Fibroblast of skin of scalp (primary cell): Measurements from ENCODE around the gene LMOD2.

Experiments
- DNase-seq: peaks from one replicate; pipeline ENCODE4 v3.0.0-alpha.2; 2013

LMOD2 gene

DNA sequence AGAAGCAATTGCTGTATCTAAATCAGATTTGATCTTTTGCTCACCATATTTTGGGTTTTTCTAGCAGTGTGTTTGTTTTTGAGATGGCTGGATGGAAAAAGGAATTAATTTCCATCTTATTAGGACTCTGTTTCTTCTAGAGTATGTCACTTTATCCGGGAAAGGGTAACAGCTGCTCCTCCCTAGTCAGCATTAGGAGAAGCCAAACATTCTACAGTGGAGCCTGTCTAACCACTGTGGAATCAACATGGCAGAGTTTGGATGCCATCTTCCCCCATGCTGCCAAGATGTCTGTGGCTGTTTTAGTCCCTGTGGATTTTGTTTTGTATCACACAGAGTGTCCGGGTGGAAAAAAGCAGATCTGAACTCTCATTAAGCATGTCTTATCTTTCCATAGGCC lies 16.0 kb upstream of the LMOD2 start:
- DNase-seq, result no peak

DNA sequence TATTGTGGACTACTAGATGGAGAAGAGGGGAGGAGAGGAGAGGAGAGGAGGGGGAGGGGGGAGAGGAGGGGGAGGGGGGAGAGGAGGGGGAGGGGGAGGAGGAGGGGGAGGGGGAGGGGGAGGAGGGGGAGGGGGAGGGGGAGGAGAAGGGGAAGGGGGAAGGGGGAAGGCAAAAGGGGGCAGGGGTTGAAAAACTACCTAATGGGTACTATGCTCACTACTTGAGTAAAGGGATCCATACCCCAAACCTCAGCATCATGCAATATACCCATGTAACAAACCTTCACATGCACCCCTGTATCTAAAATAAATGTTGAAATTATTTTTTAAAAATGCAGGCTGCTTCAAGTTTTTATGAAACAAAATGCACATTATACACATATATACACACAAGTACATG lies 15.1 kb upstream of the LMOD2 start:
- DNase-seq, result no peak

DNA sequence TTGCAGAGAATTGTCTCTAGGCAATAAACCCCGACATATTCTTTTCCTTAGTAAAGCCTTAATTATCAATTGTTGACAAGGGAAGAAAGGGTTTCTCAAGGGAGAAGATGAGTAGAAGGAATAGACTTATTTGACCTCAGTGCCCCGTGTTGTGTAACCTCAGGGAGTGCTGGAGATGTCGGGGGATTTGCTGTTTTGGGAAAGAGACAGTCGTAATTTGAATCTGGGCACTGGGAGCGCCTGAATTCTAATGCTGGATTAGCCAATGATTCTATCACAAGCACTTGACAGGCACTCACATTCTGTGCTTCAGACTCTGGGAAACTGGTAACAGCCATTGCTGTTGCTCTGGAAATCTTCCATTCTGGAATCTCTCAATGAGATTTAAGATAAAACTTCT lies 13.8 kb upstream of the LMOD2 start:
- no peak for DNase-seq

DNA sequence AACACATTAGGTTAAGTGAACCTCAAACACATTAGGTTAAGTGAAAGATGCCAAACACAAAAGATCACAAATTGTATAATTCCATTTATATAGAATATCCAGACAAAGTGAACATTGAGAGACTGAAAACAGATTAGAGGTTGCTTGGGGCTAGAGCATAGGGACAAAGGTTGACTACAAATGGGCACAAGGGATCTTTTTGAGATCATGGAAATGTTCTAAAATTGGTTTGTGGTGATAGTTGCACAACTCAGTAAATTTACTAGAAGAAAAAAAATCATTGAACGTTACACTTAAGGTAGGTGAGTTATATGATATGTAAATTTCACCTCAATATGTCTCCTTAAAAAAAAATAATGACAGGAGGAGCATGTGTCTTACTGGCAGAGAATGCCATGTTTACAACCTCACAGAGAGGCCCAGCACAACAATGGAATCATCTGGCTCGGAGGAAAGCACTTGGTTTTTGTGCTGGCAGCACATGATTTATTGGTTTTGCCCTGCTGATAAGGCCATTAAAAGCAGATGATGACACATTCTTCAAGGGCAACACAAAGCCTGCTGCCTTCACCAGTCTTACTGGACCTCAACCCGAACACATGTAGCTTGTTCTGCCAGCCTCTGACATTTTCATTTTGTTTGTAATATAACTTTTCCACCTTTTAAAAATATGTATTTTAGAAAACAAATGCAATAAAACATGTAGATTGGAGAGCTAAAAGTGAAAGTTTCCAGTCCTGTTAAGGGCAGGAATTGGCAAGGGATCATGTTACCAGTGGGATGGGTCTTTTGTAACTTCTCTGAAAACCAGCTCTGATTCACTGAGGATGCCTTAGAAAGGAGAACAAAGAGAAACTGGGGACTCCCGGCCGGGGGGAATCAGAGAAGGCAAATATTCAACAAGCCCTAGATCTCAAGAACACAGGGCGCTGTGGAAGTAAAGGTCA lies 11.9 kb upstream of the LMOD2 start:
- DNase-seq, result peak; percentile 50

DNA sequence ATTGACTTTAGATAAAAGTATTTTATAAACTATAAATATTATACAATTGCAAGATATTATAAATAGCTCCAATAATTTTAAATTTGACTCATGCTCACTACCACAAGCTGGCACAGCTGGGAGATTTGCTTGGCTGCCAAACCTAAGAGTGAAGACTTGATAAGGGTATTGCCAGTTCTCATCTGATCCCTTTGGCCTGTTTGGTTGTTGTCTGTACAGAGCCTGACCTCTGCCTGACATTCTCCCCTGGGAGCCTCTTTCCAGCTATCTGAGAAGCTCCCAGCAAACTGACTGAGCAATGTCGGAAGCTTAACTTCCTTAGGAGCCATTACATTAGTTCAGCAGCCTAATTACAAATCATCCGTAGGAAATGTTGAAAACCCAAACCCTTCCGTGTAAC lies 10.2 kb upstream of the LMOD2 start:
- DNase-seq, result no peak

DNA sequence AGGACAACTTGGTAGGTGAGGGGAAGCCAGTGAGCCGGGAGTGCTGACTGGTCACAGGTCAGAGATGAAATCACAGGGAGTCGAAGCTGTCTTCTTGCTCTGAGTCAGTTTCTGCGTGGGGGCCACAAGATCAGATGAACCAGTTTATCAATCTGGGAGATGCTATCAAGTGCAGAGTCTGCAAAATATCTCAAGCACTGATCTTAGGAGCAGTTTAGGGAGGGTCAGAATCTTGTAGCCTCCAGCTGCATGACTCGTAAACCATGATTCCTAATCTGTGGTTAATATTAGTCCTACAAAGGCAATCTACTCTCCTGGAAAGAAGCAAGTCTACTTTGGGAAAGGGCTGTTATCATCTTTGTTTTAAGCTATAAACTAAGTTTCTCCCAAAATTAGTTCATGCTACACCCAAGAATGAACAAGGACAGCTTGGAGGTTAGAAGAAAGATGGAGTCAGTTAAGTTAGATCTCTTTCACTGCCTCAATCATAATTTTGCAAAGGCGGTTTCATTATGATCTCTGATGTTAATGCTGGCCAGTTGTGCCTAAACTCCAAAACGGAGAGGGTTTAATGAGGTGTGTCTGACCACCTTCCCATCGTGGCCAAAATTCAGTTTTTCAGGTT lies 8.4 kb upstream of the LMOD2 start:
- DNase-seq, result no peak

DNA sequence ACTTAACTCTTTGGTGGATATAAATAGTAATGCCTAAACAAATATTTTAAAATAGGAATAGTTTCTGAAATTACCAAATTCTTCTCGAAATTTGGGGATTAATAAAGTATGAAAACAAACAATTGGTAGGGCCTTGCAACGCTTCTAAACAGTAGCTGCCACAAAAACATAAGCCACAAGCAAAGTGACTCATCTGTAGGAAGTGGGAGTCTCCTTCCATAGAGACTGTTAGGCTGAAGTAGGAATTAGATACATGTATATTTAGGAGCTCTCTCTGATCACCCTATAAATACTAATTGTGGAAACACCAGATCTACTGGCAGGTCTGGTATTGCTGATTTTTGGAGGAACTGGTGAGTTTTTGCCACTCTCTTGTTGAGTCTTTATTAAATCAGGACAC lies 5.7 kb upstream of the LMOD2 start:
- DNase-seq, result no peak

DNA sequence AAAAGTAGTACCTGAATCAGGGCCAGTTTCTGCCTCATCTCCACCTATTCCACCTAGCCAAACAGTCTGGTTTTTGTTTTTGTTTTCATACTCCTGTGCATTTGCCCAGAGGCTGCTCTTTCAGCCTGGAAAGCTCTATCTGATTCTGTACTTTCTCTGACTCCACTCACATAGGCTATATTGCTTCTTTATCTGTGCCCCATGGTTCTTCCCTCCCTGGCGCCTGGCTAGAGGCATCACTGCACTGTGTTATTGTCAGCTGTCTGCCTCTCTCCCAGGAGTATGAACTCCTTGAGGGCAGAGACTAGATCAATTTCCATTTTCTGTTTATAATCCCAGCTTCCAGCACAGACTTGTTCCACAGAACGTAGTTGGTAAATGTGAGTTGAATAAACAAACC lies 5.1 kb upstream of the LMOD2 start:
- DNase-seq, result no peak

DNA sequence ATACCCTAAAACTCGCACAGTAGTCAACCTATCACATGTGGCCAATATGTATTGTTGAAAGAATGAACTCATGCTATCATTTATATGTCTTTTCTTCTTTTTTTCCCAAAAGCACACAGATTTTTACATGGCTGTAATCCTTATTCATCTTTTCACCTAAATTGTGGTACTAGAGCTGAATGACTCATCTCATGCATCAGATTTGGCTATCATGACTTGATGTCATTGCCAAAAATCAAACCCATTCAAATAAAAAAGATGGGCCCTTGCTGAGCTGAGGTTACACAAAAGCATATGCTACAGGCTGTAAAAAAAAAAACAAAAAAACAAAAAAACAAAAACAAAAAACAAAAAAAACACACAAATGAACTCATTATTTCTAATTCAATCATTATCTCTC lies 3.3 kb upstream of the LMOD2 start:
- no peak for DNase-seq

DNA sequence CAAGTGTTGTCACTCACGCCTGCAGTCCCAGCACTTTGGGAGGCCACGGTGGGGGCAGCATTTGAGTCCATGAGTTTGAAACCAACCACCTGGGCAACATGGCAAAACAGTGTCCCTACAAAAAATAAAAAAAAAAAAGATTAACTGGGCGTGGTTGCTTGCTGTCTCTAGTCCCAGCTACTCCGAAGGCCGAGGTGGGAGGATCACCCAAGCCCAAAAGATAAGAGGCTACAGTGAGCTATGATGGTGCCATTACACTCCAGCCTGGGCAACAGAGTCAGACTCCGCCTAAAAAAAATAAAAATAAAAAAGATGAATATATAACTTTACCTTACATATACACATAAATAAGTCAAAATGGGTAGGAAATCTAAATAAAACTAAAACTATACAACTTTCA lies 2.5 kb upstream of the LMOD2 start:
- DNase-seq, result no peak

DNA sequence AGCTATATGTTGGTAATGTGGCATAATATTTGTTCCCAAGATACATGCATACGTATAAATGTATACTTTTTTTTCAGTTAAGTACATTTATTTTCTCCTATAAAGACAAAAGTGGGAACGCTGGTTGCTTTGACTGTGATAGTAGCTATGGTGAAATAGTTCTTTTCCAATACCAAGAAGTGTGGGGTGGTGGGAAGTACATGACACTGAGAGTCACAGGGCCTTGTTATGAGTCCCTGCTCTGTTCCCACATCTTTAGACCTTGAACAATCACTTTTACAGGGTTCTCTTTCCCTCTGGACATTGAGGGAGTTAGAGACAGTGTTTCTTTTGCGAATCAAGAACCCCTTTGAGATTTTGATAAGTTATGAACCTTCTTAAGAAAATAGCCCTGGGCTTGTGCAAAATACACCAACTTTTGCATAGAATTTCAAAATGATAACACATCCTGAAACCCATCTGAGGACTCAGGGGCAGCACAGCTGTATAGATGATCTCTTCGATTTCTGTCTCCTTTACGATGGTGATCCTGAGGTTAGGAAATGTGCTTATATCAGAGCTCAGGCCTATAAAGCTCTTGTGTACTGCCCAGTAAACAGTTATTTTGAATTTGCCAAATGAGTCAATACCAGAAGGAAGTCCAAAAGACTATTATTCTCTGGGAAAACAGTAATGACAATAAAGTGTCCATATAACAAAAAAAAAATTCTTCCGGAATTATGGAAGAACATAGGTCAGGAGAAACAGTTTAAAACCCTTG lies 1.1 kb downstream of the LMOD2 start:
- DNase-seq, result no peak

DNA sequence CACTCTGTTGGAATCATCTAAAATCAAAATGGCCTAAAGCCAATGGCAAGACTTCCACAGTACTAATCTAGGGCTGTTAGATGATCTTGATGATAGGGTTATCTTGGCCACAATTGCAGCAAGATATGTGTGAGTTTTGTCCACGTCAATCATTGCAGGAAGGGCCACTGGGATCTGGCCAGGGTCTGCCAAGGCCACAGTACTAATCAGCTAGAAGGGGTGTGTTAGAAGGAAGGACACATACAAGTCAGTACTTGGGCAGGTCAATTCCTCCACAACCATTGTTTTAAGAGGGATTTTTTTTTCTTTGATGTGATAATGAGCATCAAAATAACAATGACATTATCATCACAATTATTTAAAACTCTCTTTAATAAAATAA lies 1.6 kb downstream of the LMOD2 start:
- no peak for DNase-seq

DNA sequence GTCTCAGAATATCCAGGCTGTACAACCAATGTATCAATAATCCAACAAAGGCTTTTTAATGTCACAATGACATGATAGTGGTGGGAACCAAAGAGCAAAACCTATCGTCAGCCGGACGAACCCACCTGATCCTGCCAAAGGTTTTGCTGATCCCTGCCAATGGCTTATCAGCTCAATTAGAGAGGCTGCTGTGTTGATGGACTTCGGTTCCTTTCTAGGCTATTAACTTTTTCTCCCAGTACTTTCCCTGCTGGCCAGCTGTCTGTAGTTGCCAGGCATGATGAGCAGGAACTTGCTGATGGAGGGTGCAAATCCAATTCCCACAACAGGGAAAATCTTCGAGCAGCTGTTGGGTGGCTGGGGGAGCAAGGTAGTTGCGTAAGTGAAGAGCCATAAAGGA lies 2.4 kb downstream of the LMOD2 start:
- no peak for DNase-seq

DNA sequence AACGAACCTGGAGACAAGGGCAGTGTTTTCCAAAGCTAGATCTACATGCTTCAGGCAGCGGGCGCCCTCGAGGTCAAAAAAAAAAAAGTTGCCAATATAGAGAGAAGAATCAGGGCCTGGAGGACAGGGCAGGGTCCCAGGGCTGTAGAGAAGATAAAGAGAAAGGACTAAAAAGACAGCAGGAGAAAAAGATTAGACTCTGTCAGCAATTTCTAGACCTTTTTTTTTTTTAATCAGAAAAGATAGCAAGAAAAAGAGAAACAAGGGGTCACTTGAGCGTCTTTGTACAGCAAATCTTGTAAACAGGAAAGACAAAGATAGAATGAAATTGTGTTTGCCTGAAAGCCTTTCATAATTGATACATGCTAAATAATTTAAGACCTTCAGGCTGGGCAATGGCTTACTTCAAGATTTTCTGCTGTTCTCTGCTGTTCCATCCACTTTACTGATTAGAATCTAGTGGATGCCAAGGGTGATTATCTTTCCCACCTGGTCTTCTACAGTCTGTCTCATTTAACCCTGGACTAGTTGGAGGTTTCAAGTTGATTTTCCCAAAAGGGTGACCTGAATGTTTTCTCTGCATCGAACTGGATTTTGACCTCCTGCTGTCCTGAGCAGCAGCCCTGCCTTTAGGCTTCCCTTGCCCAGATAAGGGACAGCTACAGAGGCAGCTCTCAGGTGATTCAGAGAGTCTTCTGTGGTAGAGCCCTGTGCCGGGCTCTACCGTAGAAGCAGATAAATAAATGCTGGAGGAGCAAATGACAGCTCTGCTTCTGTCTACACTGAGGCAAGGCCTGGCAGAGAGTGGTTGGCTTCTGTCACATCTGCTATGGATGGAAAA lies 5.1 kb downstream of the LMOD2 start:
- no peak for DNase-seq

DNA sequence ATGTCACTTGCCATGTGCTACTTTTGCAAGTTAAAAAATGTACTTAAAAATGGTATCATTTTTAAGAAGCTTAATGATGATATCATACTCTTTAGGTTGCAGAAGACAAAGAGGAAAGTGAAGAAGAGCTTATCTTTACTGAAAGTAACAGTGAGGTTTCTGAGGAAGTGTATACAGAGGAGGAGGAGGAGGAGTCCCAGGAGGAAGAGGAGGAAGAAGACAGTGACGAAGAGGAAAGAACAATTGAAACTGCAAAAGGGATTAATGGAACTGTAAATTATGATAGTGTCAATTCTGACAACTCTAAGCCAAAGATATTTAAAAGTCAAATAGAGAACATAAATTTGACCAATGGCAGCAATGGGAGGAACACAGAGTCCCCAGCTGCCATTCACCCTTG lies 6.1 kb downstream of the LMOD2 start:
- no peak for DNase-seq

DNA sequence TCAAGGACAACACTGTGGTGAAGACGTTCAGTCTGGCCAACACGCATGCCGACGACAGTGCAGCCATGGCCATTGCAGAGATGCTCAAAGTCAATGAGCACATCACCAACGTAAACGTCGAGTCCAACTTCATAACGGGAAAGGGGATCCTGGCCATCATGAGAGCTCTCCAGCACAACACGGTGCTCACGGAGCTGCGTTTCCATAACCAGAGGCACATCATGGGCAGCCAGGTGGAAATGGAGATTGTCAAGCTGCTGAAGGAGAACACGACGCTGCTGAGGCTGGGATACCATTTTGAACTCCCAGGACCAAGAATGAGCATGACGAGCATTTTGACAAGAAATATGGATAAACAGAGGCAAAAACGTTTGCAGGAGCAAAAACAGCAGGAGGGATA lies 6.6 kb downstream of the LMOD2 start:
- no peak for DNase-seq

DNA sequence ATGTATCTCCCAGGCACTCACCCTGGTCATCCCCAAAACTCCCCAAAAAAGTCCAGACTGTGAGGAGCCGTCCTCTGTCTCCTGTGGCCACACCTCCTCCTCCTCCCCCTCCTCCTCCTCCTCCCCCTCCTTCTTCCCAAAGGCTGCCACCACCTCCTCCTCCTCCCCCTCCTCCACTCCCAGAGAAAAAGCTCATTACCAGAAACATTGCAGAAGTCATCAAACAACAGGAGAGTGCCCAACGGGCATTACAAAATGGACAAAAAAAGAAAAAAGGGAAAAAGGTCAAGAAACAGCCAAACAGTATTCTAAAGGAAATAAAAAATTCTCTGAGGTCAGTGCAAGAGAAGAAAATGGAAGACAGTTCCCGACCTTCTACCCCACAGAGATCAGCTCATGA lies 7.1 kb downstream of the LMOD2 start:
- DNase-seq, result no peak

DNA sequence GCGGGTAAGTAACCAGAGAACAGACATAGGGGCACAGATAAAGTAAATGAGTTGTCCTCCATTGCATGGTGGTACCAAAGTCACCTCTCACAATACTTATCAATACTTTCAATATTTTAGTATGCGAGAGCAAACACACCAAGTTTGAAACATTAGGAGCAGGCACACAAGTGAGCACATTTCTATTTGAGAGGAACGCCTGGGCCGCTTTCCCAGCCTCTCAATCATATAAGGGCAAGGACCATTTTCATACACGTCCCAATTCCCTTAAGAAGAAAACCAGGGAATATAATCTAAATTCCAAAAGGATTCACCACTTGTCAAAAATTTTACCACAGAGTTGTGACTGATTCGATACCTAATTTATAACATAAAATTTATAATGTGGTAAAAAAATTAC lies 7.5 kb downstream of the LMOD2 start:
- no peak for DNase-seq

DNA sequence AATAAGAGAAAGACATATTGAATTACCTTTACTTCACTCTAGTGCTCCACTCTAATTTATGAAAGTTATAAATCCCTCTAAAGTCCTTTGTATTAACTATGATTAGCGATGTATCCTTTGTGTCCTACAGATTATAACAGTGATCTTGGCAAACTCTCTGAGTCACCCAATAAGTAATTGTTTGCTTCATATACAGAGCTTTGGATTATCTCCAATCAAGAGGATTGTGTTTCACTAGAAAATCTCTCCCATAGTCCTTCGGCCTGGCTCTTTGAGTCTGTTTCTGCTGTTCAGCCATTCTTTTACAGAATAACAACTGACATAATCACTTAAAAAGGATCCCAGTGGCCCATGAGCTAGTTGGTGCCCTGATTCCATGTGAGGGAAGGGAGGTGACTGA lies 9.5 kb downstream of the LMOD2 start:
- DNase-seq, result no peak

DNA sequence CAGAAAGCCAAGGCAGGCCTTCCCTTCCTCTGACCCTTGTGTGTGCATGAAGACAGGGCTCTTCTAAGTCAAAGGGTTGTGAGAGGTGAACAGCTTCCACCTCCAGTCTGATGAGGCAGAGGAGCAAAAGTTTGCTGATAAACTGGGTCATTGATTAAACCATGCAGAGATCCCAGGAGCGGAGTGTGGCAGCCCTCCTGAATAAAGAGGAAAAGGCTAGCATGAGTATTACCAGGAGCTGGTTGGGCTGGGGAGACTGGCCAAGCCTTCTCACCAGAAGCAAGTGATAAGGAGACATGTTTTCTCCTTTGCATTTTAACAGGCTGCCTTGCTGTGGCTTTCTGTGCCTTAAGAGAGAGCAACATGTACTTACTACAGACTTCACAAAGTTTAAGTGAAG lies 10.2 kb downstream of the LMOD2 start:
- DNase-seq, result no peak

DNA sequence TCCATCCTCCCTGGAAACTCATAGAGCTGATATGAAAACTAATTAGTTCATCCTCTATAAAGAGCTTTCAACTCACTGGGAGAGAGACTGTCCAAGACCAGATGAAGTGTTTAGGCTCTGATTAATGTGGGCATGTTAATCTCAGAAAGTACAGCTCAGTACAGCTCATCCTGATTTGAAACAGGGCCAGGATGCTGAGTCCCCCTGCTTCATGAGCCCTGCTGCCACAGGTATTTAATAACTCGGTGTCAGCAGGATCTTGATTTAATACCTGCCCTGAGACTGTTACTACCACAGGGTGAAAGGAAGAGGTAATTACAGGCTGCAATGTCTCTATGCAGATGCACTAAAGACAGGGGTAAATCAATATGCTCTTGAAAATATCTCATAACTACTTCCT lies 10.8 kb downstream of the LMOD2 start:
- no peak for DNase-seq

DNA sequence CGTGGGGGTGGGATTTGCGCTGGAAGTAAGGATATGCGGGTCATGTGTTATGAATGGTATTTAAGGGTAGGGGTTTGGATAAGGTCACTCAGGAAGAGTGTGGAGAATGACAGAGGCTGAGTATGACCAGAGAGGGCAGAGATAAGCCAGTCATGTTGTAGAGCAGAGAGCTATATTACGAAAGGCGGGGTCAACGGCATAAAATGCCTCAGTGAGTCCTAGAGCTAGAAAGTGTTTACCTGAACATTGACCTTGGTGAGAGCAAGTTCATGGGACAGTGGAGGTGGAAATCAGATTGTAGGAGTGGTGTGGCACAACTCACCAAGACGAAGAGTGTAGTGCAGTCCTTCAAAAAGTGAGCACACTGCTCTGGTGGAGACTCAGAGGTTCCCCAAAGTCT lies 13.8 kb downstream of the LMOD2 start:
- no peak for DNase-seq
